Central memory CD8-positive, alpha-beta T cell (primary cell): ENCODE measurements around the gene PADI2.

Source experiments
- ATAC-seq: fragments of 150-1000 bp; cut with Tn5 transposase; replicated peaks from 2 replicates; pipeline ENCODE4 v1.10.0; 2022; ENCODE audit warnings: mild to moderate bottlenecking, moderate FRiP score, moderate number of reproducible peaks; ENCODE audit not compliant: poor library complexity, severe bottlenecking; ENCODE audit errors: extremely low read depth
- DNase-seq, 2 donors: peaks; one replicate each; pipeline ENCODE4 v3.0.0; 2021; ENCODE audit warnings: low spot score in 2 of 2
- H3K27ac Mint-ChIP-seq: one replicate; pipeline ENCODE4 v1.8.0; 2022; ENCODE audit warnings: low read depth, mild to moderate bottlenecking, moderate library complexity, mixed read lengths
- H3K27me3 Mint-ChIP-seq: one replicate; pipeline ENCODE4 v1.8.0; 2022; ENCODE audit warnings: mixed read lengths
- H3K36me3 Mint-ChIP-seq: one replicate; pipeline ENCODE4 v1.8.0; 2022; ENCODE audit warnings: mild to moderate bottlenecking, moderate library complexity, mixed read lengths; ENCODE audit not compliant: insufficient read depth
- H3K4me1 Mint-ChIP-seq: one replicate; pipeline ENCODE4 v1.8.0; 2022; ENCODE audit warnings: mixed read lengths
- H3K4me3 Mint-ChIP-seq: one replicate; pipeline ENCODE4 v1.8.0; 2022; ENCODE audit warnings: mild to moderate bottlenecking, moderate library complexity, mixed read lengths
- H3K9me3 Mint-ChIP-seq: one replicate; pipeline ENCODE4 v1.8.0; 2022; ENCODE audit warnings: mixed read lengths

Gene PADI2

DNA sequence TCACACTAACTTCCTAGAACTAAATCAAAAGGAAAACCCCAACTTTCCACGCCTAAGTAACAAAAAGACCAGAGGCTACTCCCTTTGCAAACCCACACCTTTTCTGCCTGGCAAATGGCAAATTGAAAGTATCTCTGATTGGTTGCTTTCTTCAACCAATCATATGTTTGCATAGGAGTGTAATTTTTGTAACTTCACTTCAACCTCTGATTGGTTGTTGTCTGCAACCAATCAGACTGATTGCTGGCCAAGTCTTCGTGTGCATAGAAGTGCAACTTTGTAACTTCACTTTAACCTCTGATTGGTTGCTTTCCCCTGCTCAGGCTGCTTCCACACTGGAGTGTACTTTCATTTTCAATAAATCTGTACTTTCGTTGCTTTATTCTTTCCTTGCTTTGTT, 36.9 kb upstream of the PADI2 start:
- Mint-ChIP-seq H3K27me3 (peaks cover 61% of the 10 kb centered on the region), H3K4me3 (no peak overlapping the region), H3K4me1 (peaks cover 4% of the 10 kb centered on the region), H3K36me3 (no peaks in the 10 kb centered on the region), H3K27ac (no peak overlapping the region), H3K9me3 (peaks cover 25% of the 10 kb centered on the region)
- no peak for ATAC-seq
- no peak for DNase-seq

DNA sequence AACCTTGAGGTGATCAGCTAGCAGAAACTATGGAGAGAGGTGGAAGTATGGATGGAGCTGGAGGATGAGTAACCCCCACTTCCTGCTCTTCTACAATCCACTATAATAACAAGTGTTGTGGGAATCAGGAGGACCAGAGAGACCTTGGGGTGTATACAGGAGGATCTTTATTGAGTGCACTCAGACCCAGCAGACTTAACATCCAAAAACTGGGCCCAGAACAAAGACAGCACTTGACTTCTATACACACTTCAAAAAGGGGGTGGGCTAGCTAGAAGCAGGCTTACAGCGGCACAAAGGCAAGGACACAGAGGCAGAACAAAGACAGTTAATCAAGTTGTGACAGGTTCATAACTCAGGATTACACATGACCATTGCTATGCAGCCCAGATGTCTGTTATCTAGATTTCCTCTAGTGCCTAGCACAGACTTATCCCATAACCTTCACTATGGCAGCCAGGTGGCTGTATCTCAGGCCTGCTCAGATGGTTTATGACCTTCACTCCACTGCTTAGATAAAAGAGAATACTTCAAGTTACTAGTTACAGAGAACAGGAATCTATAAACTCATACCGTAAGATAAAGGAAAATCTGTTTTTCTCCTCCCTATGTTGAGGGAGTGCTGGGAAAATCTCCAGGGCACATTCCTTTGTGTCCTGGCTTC, 36.1 kb upstream of the PADI2 start:
- ATAC-seq (no peak), DNase-seq (no peak)
- Mint-ChIP-seq H3K4me3 (no peak overlapping the region), H3K27ac (no peak overlapping the region), H3K9me3 (peaks cover 27% of the 10 kb centered on the region), H3K36me3 (no peaks in the 10 kb centered on the region), H3K27me3 (peaks cover 67% of the 10 kb centered on the region), H3K4me1 (peaks cover 4% of the 10 kb centered on the region)

DNA sequence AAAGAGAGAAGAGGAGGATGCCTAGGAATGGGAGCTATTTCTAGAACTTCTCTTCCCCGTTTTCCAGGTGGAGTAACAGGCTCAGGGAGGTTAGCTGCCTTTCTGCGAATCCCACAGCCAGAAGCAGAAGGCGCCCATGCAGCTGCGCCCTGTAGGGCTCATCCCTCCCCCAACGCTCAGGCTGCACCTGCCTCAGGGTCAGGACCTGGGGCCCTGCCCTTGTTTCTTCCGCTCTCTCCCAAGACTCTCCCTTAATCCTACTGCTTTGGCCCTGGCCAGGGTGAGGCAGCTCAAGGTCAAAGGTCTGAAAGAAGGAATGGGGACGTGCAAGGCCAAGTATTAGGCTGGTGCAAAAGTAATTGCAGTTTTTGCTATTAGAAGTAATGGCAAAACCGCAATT, 30.5 kb upstream of the PADI2 start:
- peaks cover 11% of the 10 kb centered on the region for H3K9me3 Mint-ChIP-seq
- H3K27me3 Mint-ChIP-seq, result peaks cover 40% of the 10 kb centered on the region
- H3K4me1 Mint-ChIP-seq, result no peaks in the 10 kb centered on the region
- DNase-seq, result no peak
- no peaks in the 10 kb centered on the region for H3K36me3 Mint-ChIP-seq
- no peak overlapping the region for H3K4me3 Mint-ChIP-seq
- H3K27ac Mint-ChIP-seq, result no peak overlapping the region
- ATAC-seq, result no peak

GRCh38 chr1:17148950-17149608, 29.8 kb upstream of the PADI2 start:
- Mint-ChIP-seq H3K36me3 (no peaks in the 10 kb centered on the region), H3K27ac (no peak overlapping the region), H3K4me1 (no peaks in the 10 kb centered on the region), H3K4me3 (no peak overlapping the region), H3K27me3 (peaks cover 33% of the 10 kb centered on the region), H3K9me3 (peaks cover 11% of the 10 kb centered on the region)
- no peak for ATAC-seq
- no peak for DNase-seq

- Mint-ChIP-seq H3K27ac (no peak overlapping the region), H3K27me3 (peaks cover 1% of the 10 kb centered on the region), H3K36me3 (no peaks in the 10 kb centered on the region), H3K9me3 (no peaks in the 10 kb centered on the region), H3K4me1 (no peaks in the 10 kb centered on the region), H3K4me3 (no peak overlapping the region)
- ATAC-seq (no peak), DNase-seq (no peak)
These were observed 26.4 kb upstream of the PADI2 start for GRCh38 chr1:17145648-17146047.

GRCh38 chr1:17143760-17144159, 24.5 kb upstream of the PADI2 start:
- Mint-ChIP-seq H3K27me3 (peaks cover 3% of the 10 kb centered on the region), H3K27ac (no peak overlapping the region), H3K4me3 (no peak overlapping the region), H3K4me1 (no peaks in the 10 kb centered on the region), H3K36me3 (no peaks in the 10 kb centered on the region), H3K9me3 (no peaks in the 10 kb centered on the region)
- DNase-seq (no peak), ATAC-seq (no peak)

DNA sequence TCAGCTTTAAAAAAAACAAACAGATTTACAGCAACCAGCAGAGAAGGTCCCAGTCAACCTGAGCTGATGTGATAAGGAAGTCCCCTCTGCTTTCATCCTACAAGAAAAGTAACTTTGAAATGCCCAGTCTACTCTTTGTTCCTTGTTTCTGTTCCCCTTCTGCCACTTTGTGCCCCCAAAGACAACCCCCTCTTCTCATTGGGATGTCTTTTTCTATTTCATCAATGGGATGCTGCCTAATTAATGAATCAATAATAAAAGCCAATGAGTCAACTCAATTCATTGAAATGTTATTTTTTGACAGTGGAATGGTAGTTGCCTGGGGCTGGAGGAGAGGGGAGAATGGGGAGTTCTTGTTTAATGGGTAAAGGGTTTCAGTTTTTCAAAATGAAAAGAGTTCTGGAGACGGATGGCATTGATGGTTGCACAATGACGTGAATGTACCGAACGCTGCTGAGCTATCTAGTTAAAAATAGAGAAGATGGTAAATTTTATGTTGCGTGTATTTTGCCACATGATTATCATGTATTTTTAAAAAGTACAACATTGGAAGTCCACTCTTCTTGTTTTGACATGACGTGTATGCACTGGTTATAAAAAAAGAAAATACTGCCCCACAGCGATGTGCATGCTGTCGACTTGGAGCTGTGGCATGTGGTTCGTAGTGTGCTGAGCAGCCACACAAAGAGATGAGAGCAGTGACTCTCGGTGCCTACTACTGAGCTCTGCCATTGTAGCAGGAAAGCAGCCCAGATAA, 22.4 kb upstream of the PADI2 start:
- peaks cover 24% of the 10 kb centered on the region for H3K27me3 Mint-ChIP-seq
- H3K4me1 Mint-ChIP-seq, result no peaks in the 10 kb centered on the region
- H3K9me3 Mint-ChIP-seq, result no peaks in the 10 kb centered on the region
- H3K36me3 Mint-ChIP-seq, result no peaks in the 10 kb centered on the region
- no peak overlapping the region for H3K27ac Mint-ChIP-seq
- ATAC-seq, result no peak
- no peak overlapping the region for H3K4me3 Mint-ChIP-seq
- no peak for DNase-seq

DNA sequence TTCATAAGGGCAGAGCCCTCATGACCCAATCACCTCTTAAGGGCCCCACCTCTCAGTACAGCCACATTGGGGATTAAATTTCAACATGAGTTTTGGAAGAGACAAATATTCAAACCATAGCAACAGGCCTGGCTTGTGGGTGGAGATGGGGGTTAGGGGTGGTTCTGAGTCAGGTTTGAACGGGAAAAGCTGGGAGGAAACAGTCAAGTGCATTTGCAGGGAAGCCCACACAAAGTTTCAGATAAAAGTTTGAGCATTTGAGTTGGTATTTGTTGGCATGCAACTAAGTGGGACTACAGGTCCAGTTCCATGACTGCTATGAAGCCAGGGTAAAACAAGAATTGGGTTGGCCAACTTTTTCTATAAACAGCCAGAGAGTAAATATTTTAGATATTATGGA, 21.0 kb upstream of the PADI2 start:
- no peak for DNase-seq
- H3K9me3 Mint-ChIP-seq, result no peaks in the 10 kb centered on the region

DNA sequence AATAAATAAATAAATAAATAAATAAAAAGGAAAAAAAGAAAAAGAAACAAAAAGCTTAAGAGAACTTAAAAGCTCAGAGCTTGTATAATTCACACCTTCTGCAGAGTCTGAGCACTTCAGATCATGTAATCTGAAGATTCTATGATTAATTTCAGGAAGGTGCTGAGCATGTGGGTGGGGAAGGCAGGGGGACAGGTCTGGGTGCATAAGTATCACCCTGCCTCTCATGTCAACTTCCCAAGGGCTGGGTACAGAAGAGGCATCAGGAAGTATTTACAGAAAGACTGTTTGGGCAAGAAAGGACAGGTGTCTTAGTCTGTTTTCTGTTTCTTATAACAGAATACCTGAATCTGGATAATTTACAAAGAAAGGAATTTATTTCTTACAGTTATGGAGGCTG, 20.4 kb upstream of the PADI2 start:
- no peak for DNase-seq
- H3K36me3 Mint-ChIP-seq, result no peaks in the 10 kb centered on the region
- peaks cover 43% of the 10 kb centered on the region for H3K27me3 Mint-ChIP-seq
- H3K9me3 Mint-ChIP-seq, result no peaks in the 10 kb centered on the region
- no peaks in the 10 kb centered on the region for H3K4me1 Mint-ChIP-seq
- ATAC-seq, result no peak
- no peak overlapping the region for H3K27ac Mint-ChIP-seq
- no peak overlapping the region for H3K4me3 Mint-ChIP-seq

More for the DNA sequence above, 21.0 kb upstream of the PADI2 start:
- H3K27me3 Mint-ChIP-seq, result peaks cover 37% of the 10 kb centered on the region
- no peak for ATAC-seq
- no peaks in the 10 kb centered on the region for H3K4me1 Mint-ChIP-seq
- H3K27ac Mint-ChIP-seq, result no peak overlapping the region
- no peak overlapping the region for H3K4me3 Mint-ChIP-seq
- H3K36me3 Mint-ChIP-seq, result no peaks in the 10 kb centered on the region

DNA sequence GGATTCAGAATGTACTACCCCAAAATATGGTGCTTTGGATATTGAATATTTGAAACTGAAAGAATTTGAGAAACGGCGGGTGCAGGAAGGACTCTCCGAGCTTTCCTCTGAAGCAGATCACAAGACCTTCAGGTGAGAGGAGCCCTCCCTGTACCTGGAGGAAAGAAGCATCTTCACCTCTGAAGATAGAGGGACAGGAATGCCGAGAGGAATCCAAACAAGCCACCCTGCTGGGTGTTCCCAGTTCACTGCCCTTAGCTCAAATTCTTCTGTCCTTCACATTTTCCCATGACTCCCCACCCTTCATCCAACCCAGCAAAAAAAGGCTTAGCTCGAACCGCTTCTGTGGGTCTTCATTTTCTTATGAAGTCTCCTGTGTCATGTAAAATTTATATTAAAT, 18.2 kb upstream of the PADI2 start:
- no peaks in the 10 kb centered on the region for H3K4me1 Mint-ChIP-seq

DNA sequence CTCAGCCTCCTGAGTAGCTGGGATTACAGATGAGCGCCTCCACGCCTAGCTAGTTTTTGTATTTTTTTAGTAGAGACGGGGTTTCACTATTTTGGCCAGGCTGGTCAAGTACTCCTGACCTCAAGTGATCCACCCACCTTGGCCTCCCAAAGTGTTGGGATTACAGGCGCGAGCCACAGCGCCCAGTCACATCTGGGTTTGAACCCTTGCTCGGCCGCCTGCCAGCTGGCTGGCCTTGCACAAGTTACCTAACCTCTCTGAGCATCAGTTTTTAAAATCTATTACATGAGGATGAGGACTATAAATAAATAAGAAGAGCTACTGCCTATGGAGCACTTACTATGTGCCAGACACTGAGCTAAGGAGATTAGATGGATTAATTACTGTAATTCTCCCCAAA, 17.7 kb upstream of the PADI2 start:
- DNase-seq (no peak), ATAC-seq (no peak)
- no peaks in the 10 kb centered on the region for H3K36me3 Mint-ChIP-seq
- H3K9me3 Mint-ChIP-seq, result no peaks in the 10 kb centered on the region
- peaks cover 49% of the 10 kb centered on the region for H3K27me3 Mint-ChIP-seq
- H3K27ac Mint-ChIP-seq, result no peak overlapping the region
- H3K4me3 Mint-ChIP-seq, result no peak overlapping the region
- no peaks in the 10 kb centered on the region for H3K4me1 Mint-ChIP-seq

More for the DNA sequence above, 18.2 kb upstream of the PADI2 start:
- Mint-ChIP-seq H3K27me3 (peaks cover 49% of the 10 kb centered on the region), H3K27ac (no peak overlapping the region), H3K9me3 (no peaks in the 10 kb centered on the region), H3K36me3 (no peaks in the 10 kb centered on the region), H3K4me3 (no peak overlapping the region)
- ATAC-seq (no peak), DNase-seq (no peak)

DNA sequence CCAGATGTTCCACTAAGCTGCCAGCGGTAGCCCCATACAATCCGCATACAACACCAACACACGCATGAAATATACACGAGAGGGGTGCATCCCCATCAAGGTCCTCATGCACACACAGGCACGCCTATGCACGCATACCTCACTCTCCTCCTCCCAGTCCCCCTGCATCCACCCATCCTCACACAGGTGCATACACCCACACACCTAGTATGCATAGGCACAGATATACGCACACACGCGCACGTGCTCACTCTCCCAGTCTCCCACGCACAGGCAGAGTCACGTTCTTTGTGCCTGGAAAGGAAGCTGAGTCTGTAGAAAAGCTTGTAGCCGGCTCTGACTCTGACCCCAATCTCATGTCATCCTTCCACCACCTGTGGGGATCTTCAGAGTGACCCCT, 16.9 kb upstream of the PADI2 start:
- Mint-ChIP-seq H3K4me3 (no peak overlapping the region), H3K36me3 (no peaks in the 10 kb centered on the region), H3K27me3 (peaks cover 49% of the 10 kb centered on the region), H3K9me3 (no peaks in the 10 kb centered on the region), H3K27ac (no peak overlapping the region), H3K4me1 (no peaks in the 10 kb centered on the region)
- DNase-seq (no peak), ATAC-seq (no peak)

DNA sequence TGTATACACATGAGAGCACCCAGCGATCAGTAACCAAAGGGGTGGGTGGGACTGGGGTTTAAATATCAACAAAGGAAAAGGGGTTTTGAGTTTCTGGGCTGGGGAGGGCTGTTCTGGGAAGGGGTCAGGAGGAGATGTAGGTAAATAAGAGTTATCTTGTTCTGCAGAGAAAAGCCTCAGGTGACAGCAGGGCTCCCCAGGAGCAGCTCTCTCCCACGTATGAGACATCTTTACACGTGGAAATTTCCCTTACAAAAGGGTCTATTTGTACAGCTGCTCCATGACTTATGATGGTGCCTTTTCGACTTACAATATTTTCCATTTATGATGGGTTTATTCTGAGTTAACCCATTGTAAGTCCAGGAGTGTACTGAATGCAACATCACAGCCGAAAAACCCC, 16.3 kb upstream of the PADI2 start:
- H3K36me3 Mint-ChIP-seq, result no peaks in the 10 kb centered on the region
- H3K9me3 Mint-ChIP-seq, result no peaks in the 10 kb centered on the region
- H3K4me3 Mint-ChIP-seq, result no peak overlapping the region
- no peak overlapping the region for H3K27ac Mint-ChIP-seq
- peaks cover 49% of the 10 kb centered on the region for H3K27me3 Mint-ChIP-seq
- DNase-seq (no peak), ATAC-seq (no peak)
- H3K4me1 Mint-ChIP-seq, result no peaks in the 10 kb centered on the region
